K562 (cell line): Measurements from ENCODE around the gene SEC22C. TPM values are rescaled to one million over a fixed set of nuclear protein-coding genes. Genes with fewer than 3 reads are reported as not detected.
A peak's percentile ranks its signal among the peaks of the same experiment; 100 is the strongest.
"Not testable (repeated sequence)": the region's sequence is repeated elsewhere in the genome, so short reads cannot be mapped to it uniquely, and the experiment has no call there.

Source experiments
- ATAC-seq: fragments of 200-7000 bp; cut with Tn5 transposase; 3 replicates; pipeline ENCODE4 v1.9.1; 2020; ENCODE audit warnings: moderate library complexity
- BruUV-seq: library from RNA; stranded (reverse); fragments of 400-500 nt; replicated peaks from 2 replicates; lab custom pipeline; 2021; lab: Mats Ljungman, UMichigan
- CTCF ChIA-PET: fragments of 300-600 bp; formaldehyde crosslinking; extraction: SDS; loops from one replicate; lab custom pipeline; 2021; ENCODE audit warnings: low intra/inter-chr PET ratio; lab: Yijun Ruan, JAX
- POLR2A ChIA-PET: fragments of 300-600, 350-650 bp; sonication (Branson Sonifier 250); formaldehyde crosslinking; extraction: SDS; loops from one replicate; lab custom pipeline; 2021; ENCODE audit warnings: antibody characterized with exemption, inconsistent platforms; lab: Yijun Ruan, JAX
- DNase-seq, 4 experiments: peaks; one replicate each; pipeline versions ENCODE4 v3.0.0 to v3.0.0-alpha.2; 2011 to 2018; ENCODE audit warnings: low spot score in 3 of 4, mixed read lengths in 3 of 4; ENCODE audit errors: extremely low read depth in 1 of 4
- FAIRE-seq: peaks from 2 replicates; lab custom pipeline; 2011; peaks lifted over from hg19 to GRCh38; lab: Jason Lieb, UNC
- H2AFZ ChIP-seq: 2 replicates; pipeline ENCODE4 v1.6.0; 2011; ENCODE audit warnings: low read depth, low read length, control low read depth, inconsistent platforms
- H3K27ac ChIP-seq: fragments of 200-600 bp; 3 replicates; pipeline ENCODE4 v1.8.0; 2011; ENCODE audit warnings: low read depth, mild to moderate bottlenecking, control low read depth, inconsistent platforms, low read length, moderate library complexity, mixed read lengths; ENCODE audit errors: extremely low read depth
- H3K27me3 ChIP-seq, 2 experiments: fragments of 300-600 bp in 1 of 2; 2 replicates in 1 of 2; 3 replicates in 1 of 2; pipeline versions ENCODE4 v1.6.0 to v1.8.0; 2011; ENCODE audit warnings: inconsistent platforms in 2 of 2, low read length in 2 of 2, mild to moderate bottlenecking in 1 of 2, mixed read lengths in 1 of 2, moderate library complexity in 1 of 2; ENCODE audit not compliant: control insufficient read depth in 2 of 2, insufficient read depth in 2 of 2
- H3K36me3 ChIP-seq: fragments of 300-600 bp; 3 replicates; pipeline ENCODE4 v1.8.0; 2011; ENCODE audit warnings: mild to moderate bottlenecking, low read length, inconsistent platforms; ENCODE audit not compliant: control insufficient read depth, insufficient read depth
- H3K4me1 ChIP-seq, 2 experiments: fragments of 200-600 bp in 1 of 2; replicated peaks in 1 of 2; 2 replicates in 1 of 2; 3 replicates in 1 of 2; pipeline versions ENCODE4 v1.5.1 to v1.8.0; 2011; ENCODE audit warnings: inconsistent platforms in 2 of 2, low read length in 2 of 2, mild to moderate bottlenecking in 1 of 2, mixed read lengths in 1 of 2, moderate library complexity in 1 of 2; ENCODE audit not compliant: control insufficient read depth in 2 of 2, insufficient read depth in 2 of 2
- H3K4me2 ChIP-seq: 2 replicates; pipeline ENCODE4 v1.6.1; 2011; ENCODE audit warnings: low read length, control low read depth, inconsistent platforms, mixed read lengths; ENCODE audit not compliant: insufficient read depth
- H3K4me3 ChIP-seq: fragments of 200-600 bp; sonication (generic), shearing (Covaris generic); 2 replicates; pipeline ENCODE4 v1.5.1; 2016; ENCODE audit warnings: control low read depth, inconsistent platforms
- H3K79me2 ChIP-seq: fragments of 200-600 bp; 3 replicates; pipeline ENCODE4 v1.8.0; 2011; ENCODE audit warnings: low read length, inconsistent platforms; ENCODE audit not compliant: control insufficient read depth, insufficient read depth
- H3K9ac ChIP-seq, 2 experiments: 2 replicates each; pipeline versions ENCODE4 v1.6.0 to v1.6.1; 2011; ENCODE audit warnings: low read depth in 2 of 2, low read length in 2 of 2, control low read depth in 1 of 2, inconsistent platforms in 1 of 2, mild to moderate bottlenecking in 1 of 2, mixed read lengths in 1 of 2; ENCODE audit not compliant: insufficient read depth in 1 of 2
- H3K9me1 ChIP-seq: one replicate; pipeline ENCODE4 v1.6.0; 2011; ENCODE audit warnings: inconsistent platforms, mild to moderate bottlenecking, low read length, moderate library complexity; ENCODE audit not compliant: control insufficient read depth, insufficient read depth
- H3K9me3 ChIP-seq: replicated peaks from 2 replicates; pipeline ENCODE4 v1.5.1; 2011; ENCODE audit warnings: low read depth, low read length, inconsistent platforms; ENCODE audit not compliant: control insufficient read depth, insufficient read depth
- H4K20me1 ChIP-seq: replicated peaks from 2 replicates; pipeline ENCODE4 v1.6.1; 2011; ENCODE audit warnings: low read length, inconsistent platforms, mixed read lengths; ENCODE audit not compliant: control insufficient read depth, insufficient read depth
- CTCFL ChIP-seq: IDR thresholded peaks from 2 replicates; pipeline ENCODE4 v1.6.1; 2011; ENCODE audit warnings: borderline replicate concordance, low read depth, mild to moderate bottlenecking, moderate library complexity, low read length; ENCODE audit not compliant: insufficient read depth, poor library complexity, severe bottlenecking
- MAFF ChIP-seq: IDR thresholded peaks from 2 replicates; pipeline ENCODE4 v1.6.1; 2012; ENCODE audit warnings: low read length, improper control_type of control experiment
- RAD21 ChIP-seq, 2 experiments: fragments of 250-450 bp in 1 of 2; fragments of 450-650 bp in 1 of 2; sonication (Bioruptor Pico) in 1 of 2; formaldehyde crosslinking in 1 of 2; IDR thresholded peaks in 1 of 2; conservative IDR thresholded peaks in 1 of 2; 2 replicates each; pipeline versions ENCODE4 v1.4.0 to v1.8.0; 2020 to 2022; ENCODE audit warnings: mild to moderate bottlenecking in 2 of 2, moderate library complexity in 1 of 2
- WGBS: fragments of 100-300 bp; shearing (Covaris generic); methylation state at CpG from one replicate; pipeline ENCODE4 v1.1.6; 2016; ENCODE audit warnings: low coverage, mixed read lengths; ENCODE audit not compliant: insufficient coverage; ENCODE audit errors: missing lambda C conversion rate; 5-methylcytosine and 5-hydroxymethylcytosine counted together
- in situ Hi-C: fragments of 300-500 bp; cut with MboI; formaldehyde crosslinking; loops from 4 replicates; pipeline ENCODE4 v1.15.0; 2018; ENCODE audit warnings: inconsistent platforms, mixed read lengths
- intact Hi-C: fragments of 100-400 bp; cut with micrococcal nuclease; formaldehyde crosslinking; loops from 2 replicates; pipeline ENCODE4 v1.14.2; 2022
- polyA plus RNA-seq, 8 experiments: library from polyadenylated mRNA; depleted of rRNA in 4 of 8; stranded (reverse) in 5 of 8; unstranded in 3 of 8; fragments of >200 nt; fragmentation: Nextera tagmentation in 2 of 8; fragmentation: Illumina TruSeq in 1 of 8; extraction: Ambion mirVana in 2 of 8; extraction: Trizol in 1 of 8; gene quantifications; 2 replicates each; pipeline versions ENCODE4 v1.2.1 to v1.2.3, GENCODE V29; 2011 to 2014; ENCODE audit warnings: inconsistent platforms in 1 of 8, missing spikeins in 1 of 8
- total RNA-seq, 7 experiments: library from RNA; depleted of rRNA in 6 of 7; stranded (reverse); fragments of >200 nt in 6 of 7; fragmentation: Illumina TruSeq in 2 of 7; extraction: Trizol in 2 of 7; gene quantifications; 2 replicates each; pipeline versions ENCODE4 v1.2.1 to v1.2.3, GENCODE V29; 2011 to 2021; ENCODE audit warnings: low replicate concordance in 1 of 7
- TF ChIP-seq, protein P1 (sequence below), 3 experiments: IDR thresholded peaks in 2 of 3; conservative IDR thresholded peaks in 1 of 3; 2 replicates each; pipeline ENCODE4 v1.5.1; 2011 to 2012; ENCODE audit warnings: low read length in 3 of 3, mild to moderate bottlenecking in 3 of 3, control low read depth in 2 of 3, improper control_type of control experiment in 1 of 3, inconsistent platforms in 1 of 3, low read depth in 1 of 3, mixed read lengths in 1 of 3, moderate library complexity in 1 of 3; ENCODE audit not compliant: insufficient read depth in 2 of 3

The SEC22C gene
- total and polyA plus RNA-seq, 9 of the 15 experiments (the other 6 are each of a cell fraction or from before 2014, with no cell fraction given), result 35.6 to 68.4 (median 50.7) TPM

GRCh38 chr3:42557854-42558253 is 23.9 kb downstream of the SEC22C start:
- POLR2A ChIA-PET, result no interaction called here
- ATAC-seq (peak; percentile 82), FAIRE-seq (no peak), DNase-seq (peak in 1 of 4 experiments; percentile 43)
- no peaks in the 10 kb centered on the region for H3K27me3 ChIP-seq
- H3K9me1 ChIP-seq, result no peaks in the 10 kb centered on the region
- H2AFZ ChIP-seq, result no peak overlapping the region
- peaks cover 90% of the 10 kb centered on the region for H3K36me3 ChIP-seq
- intact Hi-C loops (no loop called here), in situ Hi-C loops (no loop called here)
- H3K4me2 ChIP-seq, result no peak overlapping the region
- no TSS peak for BruUV-seq
- no peaks in the 10 kb centered on the region; a peak in 2 of 5 replicates for H3K4me1 ChIP-seq
- CTCF ChIA-PET, result no interaction called here
- no peaks in the 10 kb centered on the region for H3K79me2 ChIP-seq
- no peak overlapping the region for H3K27ac ChIP-seq
- no peak overlapping the region for H3K9ac ChIP-seq
- no peaks in the 10 kb centered on the region for H3K9me3 ChIP-seq
- no peak overlapping the region for H3K4me3 ChIP-seq
- no peaks in the 10 kb centered on the region; the same call in 1 of the 2 replicates for H4K20me1 ChIP-seq
- TF ChIP-seq CTCFL, result peak; percentile 32
- TF ChIP-seq, protein P1, sequence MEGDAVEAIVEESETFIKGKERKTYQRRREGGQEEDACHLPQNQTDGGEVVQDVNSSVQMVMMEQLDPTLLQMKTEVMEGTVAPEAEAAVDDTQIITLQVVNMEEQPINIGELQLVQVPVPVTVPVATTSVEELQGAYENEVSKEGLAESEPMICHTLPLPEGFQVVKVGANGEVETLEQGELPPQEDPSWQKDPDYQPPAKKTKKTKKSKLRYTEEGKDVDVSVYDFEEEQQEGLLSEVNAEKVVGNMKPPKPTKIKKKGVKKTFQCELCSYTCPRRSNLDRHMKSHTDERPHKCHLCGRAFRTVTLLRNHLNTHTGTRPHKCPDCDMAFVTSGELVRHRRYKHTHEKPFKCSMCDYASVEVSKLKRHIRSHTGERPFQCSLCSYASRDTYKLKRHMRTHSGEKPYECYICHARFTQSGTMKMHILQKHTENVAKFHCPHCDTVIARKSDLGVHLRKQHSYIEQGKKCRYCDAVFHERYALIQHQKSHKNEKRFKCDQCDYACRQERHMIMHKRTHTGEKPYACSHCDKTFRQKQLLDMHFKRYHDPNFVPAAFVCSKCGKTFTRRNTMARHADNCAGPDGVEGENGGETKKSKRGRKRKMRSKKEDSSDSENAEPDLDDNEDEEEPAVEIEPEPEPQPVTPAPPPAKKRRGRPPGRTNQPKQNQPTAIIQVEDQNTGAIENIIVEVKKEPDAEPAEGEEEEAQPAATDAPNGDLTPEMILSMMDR (IDR thresholded peaks at IDR 0.05 in 2 of 3, conservative IDR thresholded peaks at IDR 0.05 in 1 of 3; ENCODE audit: insufficient read depth in 2 of 3, low read depth in 1 of 3, low read length in 3 of 3), result peak; percentile 43 to 95 (median 67); a peak in 5 of 6 replicates
- no peak for TF ChIP-seq MAFF
- TF ChIP-seq RAD21 (CRISPR knock-in tag; conservative IDR thresholded peaks at IDR 0.05 in 1 of 2, IDR thresholded peaks at IDR 0.05 in 1 of 2), result peak in 1 of 2 experiments; percentile 40; a peak in 1 of 4 replicates

DNA sequence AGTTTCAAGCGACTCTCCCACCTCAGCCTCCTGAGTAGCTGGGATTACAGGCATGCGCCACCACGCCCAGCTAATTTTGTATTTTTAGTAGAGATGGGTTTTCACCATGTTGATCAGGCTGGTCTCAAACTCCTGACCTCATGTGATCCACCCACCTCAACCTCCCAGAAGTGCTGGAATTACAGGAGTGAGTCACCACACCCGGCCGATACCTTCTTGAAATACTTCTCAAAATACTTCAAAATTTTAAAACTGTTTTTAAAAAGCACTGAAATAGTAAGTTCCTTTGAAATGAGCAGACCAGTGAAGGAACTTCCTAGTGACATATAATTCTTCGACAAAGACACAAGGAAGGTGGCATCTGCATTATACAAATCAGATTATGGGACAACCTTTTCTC is 24.9 kb downstream of the SEC22C start:
- ATAC-seq, H3K4me3 ChIP-seq, H3K79me2 ChIP-seq, H3K4me2 ChIP-seq, H4K20me1 ChIP-seq, BruUV-seq, H3K27me3 ChIP-seq, FAIRE-seq, POLR2A ChIA-PET, H2AFZ ChIP-seq, H3K27ac ChIP-seq, DNase-seq, in situ Hi-C loops, CTCF ChIA-PET, H3K4me1 ChIP-seq, intact Hi-C loops, H3K9me3 ChIP-seq, H3K9ac ChIP-seq, H3K9me1 ChIP-seq: not testable (repeated sequence)
- H3K36me3 ChIP-seq, result peaks cover 89% of the 10 kb centered on the region
- 95% methylated on average over 6 of the region's 6 CpGs for WGBS
